ENCODE measurements around the gene DNAJB2. TPM values are rescaled to one million over a fixed set of nuclear protein-coding genes. Genes with fewer than 3 reads are reported as not detected.

The DNAJB2 gene
- polyA plus RNA-seq, 2 of the 4 experiments (the other 2 are of a cell fraction): 31.0 to 53.7 TPM

- H3K27ac ChIP-seq: peak overlapping the region in 1 of 2 experiments; percentile 66; a peak in 3 of 6 replicates
Observed at GRCh38 chr2:219289195-219289536, 10.0 kb downstream of the DNAJB2 start.

GRCh38 chr2:219289537-219290361, 10.6 kb downstream of the DNAJB2 start:
- no peak for FAIRE-seq
- CTCF ChIA-PET: interaction anchor here (1.1 to 16.3 kb wide), 11 partner anchors 9 to 240 kb away, joined by 3 to 540 read pairs (median 7); partner anchors contain the start of genes ANKZF1, ATG9A, CNPPD1 and DNAJB2
- H3K4me2 ChIP-seq: peak overlapping the region; percentile 31
- no peak for DNase-seq (ENCODE audit: low read depth in 1 of 2, low spot score in 1 of 2)
- TF ChIP-seq CBX8 (IDR thresholded peaks at IDR 0.05) (no peak), HES2 (IDR thresholded peaks at IDR 0.05) (no peak), KDM1A (IDR thresholded peaks at IDR 0.05; ENCODE audit: low read depth) (no peak), FOSL2 (IDR thresholded peaks at IDR 0.05) (no peak), FOSL2 (CRISPR knock-in tag; IDR thresholded peaks at IDR 0.05) (no peak), RARB (CRISPR knock-in tag; IDR thresholded peaks at IDR 0.05) (no peak), MAZ (IDR thresholded peaks at IDR 0.05; ENCODE audit: borderline replicate concordance, low read depth, low read length) (no peak), ZNF302 (CRISPR knock-in tag; IDR thresholded peaks at IDR 0.05) (no peak), RCOR1 (IDR thresholded peaks at IDR 0.05; ENCODE audit: low read depth, low read length) (no peak), CBX2 (IDR thresholded peaks at IDR 0.05; ENCODE audit: borderline replicate concordance, low read depth) (no peak), KDM5A (IDR thresholded peaks at IDR 0.05) (no peak), TP53 (CRISPR knock-in tag; IDR thresholded peaks at IDR 0.05) (no peak), NR3C1 (IDR thresholded peaks at IDR 0.05) (no peak), SMC3 (IDR thresholded peaks at IDR 0.05) (no peak)
- H3K4me1 ChIP-seq: peaks cover 27% of the 10 kb centered on the region
- peak overlapping the region; percentile 36 to 66; a peak in 5 of 6 replicates for H3K27ac ChIP-seq
- POLR2A ChIA-PET: no interaction called here
- WGBS (ENCODE audit: missing lambda C conversion rate): 57% methylated on average over 16 of the region's 16 CpGs
- peak; percentile 9 to 32; a peak in 4 of 6 replicates for ATAC-seq
- no peaks in the 10 kb centered on the region for H3K9me3 ChIP-seq
- no peak overlapping the region for H3K4me3 ChIP-seq

More at GRCh38 chr2:219289195-219289536, 10.0 kb downstream of the DNAJB2 start:
- FAIRE-seq: no peak
- peak; percentile 35; the same call in 1 of the 2 replicates for TF ChIP-seq KDM1A (IDR thresholded peaks at IDR 0.05; ENCODE audit: low read depth)
- TF ChIP-seq FOSL2 (IDR thresholded peaks at IDR 0.05): no peak
- TF ChIP-seq FOSL2 (CRISPR knock-in tag; IDR thresholded peaks at IDR 0.05): no peak
- no peak overlapping the region for H3K4me3 ChIP-seq
- H3K9me3 ChIP-seq: no peaks in the 10 kb centered on the region
- peaks cover 25% of the 10 kb centered on the region for H3K4me1 ChIP-seq
- H3K4me2 ChIP-seq: peak overlapping the region; percentile 31; the same call in 2 of the 3 replicates
- ChIA-PET CTCF (interaction anchor here (0.7 to 16.3 kb wide), 6 partner anchors 9 to 129 kb away, joined by 4 to 540 read pairs (median 46); partner anchors contain the start of genes ANKZF1, ATG9A, DNAJB2 and NHEJ1), POLR2A (no interaction called here)
- WGBS (ENCODE audit: missing lambda C conversion rate): 70% methylated on average over 6 of the region's 6 CpGs
- ATAC-seq: no peak
- DNase-seq (ENCODE audit: low read depth in 1 of 2, low spot score in 1 of 2): no peak

- TF ChIP-seq JUN (IDR thresholded peaks at IDR 0.05) (no peak), TP53 (CRISPR knock-in tag; IDR thresholded peaks at IDR 0.05) (no peak), POLR2A (IDR thresholded peaks at IDR 0.05; ENCODE audit: low read length) (no peak), NR3C1 (IDR thresholded peaks at IDR 0.05) (no peak), GATA3 (IDR thresholded peaks at IDR 0.05; ENCODE audit: borderline replicate concordance) (no peak), RCOR1 (IDR thresholded peaks at IDR 0.05; ENCODE audit: low read depth, low read length) (no peak), CEBPB (IDR thresholded peaks at IDR 0.05) (no peak)
- TF ChIP-seq, protein P1, sequence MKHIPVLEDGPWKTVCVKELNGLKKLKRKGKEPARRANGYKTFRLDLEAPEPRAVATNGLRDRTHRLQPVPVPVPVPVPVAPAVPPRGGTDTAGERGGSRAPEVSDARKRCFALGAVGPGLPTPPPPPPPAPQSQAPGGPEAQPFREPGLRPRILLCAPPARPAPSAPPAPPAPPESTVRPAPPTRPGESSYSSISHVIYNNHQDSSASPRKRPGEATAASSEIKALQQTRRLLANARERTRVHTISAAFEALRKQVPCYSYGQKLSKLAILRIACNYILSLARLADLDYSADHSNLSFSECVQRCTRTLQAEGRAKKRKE (CRISPR knock-in tag; IDR thresholded peaks at IDR 0.05; ENCODE audit: low read depth): no peak
- FAIRE-seq (no peak), DNase-seq (ENCODE audit: low read depth in 1 of 2, low spot score in 1 of 2) (no peak), ATAC-seq (no peak)
- WGBS (ENCODE audit: missing lambda C conversion rate): 81% methylated on average over 14 of the region's 16 CpGs
- Histone ChIP-seq H3K4me2 (no peak overlapping the region), H3K27ac (peak overlapping the region; percentile 36 to 66; a peak in 4 of 6 replicates), H3K4me1 (peaks cover 30% of the 10 kb centered on the region), H3K4me3 (no peak overlapping the region), H3K9me3 (no peaks in the 10 kb centered on the region)
- POLR2A ChIA-PET: interaction anchor here (0.9 kb wide), 1 partner anchor 12 kb away, joined by 3 read pairs; the partner anchor contains the start of gene DNAJB2
- CTCF ChIA-PET: interaction anchor here (0.6 to 16.3 kb wide), 12 partner anchors 8 to 337 kb away, joined by 3 to 540 read pairs (median 32); partner anchors contain the start of genes ANKZF1, ATG9A, CNPPD1 and DNAJB2
Observed at GRCh38 chr2:219290381-219291171, 11.4 kb downstream of the DNAJB2 start.

Measured in A549 (cell line).